GM21529 (cell line): ENCODE data around the gene NME7.
"Not testable (repeated sequence)": the region's sequence is repeated elsewhere in the genome, so short reads cannot be mapped to it uniquely, and the experiment has no call there.

Experiments
- ATAC-seq: cut with Tn5 transposase; IDR thresholded peaks from one replicate; pipeline ENCODE4 v1.9.1; 2021; ENCODE audit not compliant: unreplicated experiment

NME7 gene

DNA sequence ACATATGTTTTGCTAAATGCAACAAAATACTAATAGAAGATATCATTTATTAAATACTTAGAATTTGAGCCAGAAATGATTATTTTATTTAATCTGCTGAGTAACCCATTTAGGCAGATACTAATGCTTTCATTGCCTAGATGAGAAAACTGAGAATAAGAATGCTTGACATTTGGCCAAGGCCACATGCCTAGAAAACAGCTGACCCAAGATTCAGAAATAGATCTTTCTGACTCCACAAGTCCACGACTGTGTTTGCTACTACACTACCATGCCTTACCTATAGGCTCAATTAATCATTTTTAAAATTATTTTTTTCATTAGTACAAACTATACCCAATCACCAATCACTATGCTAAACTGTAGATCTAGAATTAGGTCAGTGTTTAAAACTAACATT is 131.5 kb downstream of the NME7 start:
- no peak for ATAC-seq

DNA sequence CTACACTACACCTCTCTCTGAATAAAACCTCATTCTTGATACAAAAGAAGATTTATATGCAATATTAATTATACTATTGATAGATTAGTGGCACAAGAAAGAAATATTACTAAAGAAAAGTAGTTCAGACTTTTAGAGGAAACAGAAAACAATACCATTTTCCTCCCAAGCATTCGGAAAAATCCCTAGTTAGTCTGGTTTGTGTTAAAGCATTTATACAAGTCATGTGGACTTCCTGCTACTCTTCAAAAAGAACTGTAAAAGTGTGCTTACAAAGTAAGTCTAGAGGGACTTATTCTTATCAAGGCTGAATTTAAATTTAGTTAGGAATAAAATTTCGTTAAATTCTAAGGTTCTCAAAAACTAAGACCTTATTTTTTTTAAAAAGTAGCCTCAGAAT is 132.0 kb downstream of the NME7 start:
- no peak for ATAC-seq

- ATAC-seq, result no peak
Observed at GRCh38 chr1:169234780-169235179, 132.8 kb downstream of the NME7 start.

- ATAC-seq, result no peak
Observed at GRCh38 chr1:169217636-169218035, 150.0 kb downstream of the NME7 start.

GRCh38 chr1:169214598-169214997 is 153.0 kb downstream of the NME7 start:
- ATAC-seq, result no peak

GRCh38 chr1:169212088-169212487 is 155.5 kb downstream of the NME7 start:
- no peak for ATAC-seq

DNA sequence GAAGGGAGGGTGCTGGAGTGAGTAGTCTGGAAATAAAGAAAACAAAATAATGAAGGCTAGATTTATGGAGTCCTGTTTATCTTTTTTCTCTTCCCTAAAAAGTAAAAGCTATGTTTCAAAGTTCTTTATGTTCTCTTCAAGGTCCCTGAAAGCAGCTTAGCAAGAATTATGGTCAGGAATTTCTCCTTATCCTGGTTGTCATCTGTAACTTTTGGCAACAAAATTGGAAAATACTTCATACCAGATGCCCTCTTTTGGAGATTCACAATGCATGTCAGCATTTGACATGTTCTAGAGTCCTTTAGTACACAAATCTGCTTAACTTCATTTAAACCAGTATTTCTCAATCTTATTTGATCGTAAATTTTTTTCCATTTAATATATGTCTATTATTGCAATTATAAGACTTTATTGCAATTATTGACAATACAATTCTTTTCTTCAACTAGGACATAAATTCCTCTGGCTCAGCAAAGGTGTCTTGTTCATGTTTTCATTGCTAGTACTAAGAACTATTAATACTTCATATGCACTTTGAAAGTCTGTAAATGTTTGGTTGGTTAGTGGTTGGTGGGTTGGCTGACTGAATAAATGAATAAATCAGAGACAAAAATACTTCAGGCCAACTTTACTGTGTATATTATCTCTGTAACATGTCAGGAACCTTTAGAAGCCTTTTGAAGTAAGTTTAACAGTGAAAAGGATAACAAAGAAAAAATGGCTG is 159.6 kb downstream of the NME7 start:
- no peak for ATAC-seq

DNA sequence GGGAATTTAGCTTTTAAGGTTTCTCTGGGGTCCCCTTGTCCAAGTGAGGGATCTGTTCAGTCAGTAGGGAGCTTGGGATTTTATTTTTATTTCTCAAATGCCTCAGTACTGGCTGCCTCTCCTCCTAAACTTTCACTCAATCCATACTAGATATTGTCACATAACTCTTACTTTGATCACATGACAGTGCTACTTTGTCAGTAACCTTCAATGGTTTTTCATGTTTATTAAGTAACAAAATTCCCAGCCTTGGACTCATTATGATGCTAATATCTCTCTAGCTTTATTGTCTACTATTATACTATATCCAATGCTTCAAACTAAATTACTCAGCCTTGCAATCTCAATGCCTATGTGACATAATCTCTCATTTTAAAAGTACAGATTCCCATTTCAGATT is 163.4 kb downstream of the NME7 start:
- ATAC-seq, result no peak

DNA sequence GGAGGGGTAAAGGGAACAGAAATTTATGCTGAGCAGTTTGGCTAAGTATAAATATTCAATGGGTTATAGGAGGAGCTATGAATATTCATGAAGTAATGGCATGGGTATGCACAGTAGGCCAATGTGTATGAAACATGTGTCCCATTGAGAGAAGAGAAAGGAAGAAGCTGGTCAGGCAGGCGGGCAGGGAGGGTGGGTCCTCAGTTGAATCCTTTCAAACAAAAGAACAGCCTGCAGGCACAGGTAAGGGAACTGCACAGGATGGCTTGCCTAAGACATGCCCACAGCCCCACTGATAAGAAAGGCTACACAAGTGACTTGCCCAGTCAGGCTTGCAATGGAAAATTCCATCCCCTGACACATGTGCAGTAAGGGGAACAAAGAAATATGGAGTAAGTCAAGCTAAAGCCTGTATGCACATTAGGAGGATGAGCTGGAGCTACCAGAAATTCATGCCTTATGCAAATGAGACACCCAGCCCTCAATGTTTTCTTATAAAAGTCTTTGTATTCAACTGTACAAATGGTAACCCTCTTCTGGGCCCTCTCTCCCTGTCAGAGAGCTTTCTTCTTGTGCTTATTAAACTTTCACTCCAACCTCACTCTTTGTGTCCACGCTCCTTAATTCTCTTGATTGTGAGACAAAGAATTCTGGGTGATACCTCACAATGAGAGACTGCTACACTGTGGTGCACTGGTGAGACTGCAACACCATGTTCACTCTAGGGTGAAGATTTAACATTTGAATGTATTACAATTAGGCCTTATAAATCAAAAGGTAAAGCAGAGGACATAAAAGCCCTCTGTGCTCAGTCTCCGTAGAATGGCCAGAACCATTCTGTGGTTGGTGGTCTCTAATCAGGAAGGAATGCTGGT is 164.6 kb downstream of the NME7 start:
- no peak for ATAC-seq

- ATAC-seq, result no peak
Observed at GRCh38 chr1:169201084-169201619, 166.4 kb downstream of the NME7 start.

GRCh38 chr1:169200319-169200718 is 167.3 kb downstream of the NME7 start:
- no peak for ATAC-seq

GRCh38 chr1:169196581-169196980 is 171.0 kb downstream of the NME7 start:
- ATAC-seq, result no peak

DNA sequence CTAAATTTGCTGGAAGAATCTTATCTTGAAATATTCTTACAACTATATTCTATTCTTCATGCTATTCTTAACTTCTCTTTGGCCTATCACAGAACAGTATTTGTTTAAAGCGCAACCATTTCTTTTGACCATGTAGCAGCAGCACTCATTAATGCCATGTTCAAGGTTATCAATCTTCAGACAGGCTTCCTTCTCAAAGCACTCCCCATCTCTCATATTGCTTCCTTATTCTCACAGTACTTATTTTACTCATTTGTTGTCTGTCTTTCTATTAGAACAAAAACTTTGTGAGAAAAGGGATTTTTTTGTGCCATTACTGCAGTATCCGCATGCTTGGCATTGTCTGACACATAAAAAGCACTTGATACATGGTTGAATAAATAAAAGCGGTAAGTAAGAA is 171.4 kb downstream of the NME7 start:
- no peak for ATAC-seq

DNA sequence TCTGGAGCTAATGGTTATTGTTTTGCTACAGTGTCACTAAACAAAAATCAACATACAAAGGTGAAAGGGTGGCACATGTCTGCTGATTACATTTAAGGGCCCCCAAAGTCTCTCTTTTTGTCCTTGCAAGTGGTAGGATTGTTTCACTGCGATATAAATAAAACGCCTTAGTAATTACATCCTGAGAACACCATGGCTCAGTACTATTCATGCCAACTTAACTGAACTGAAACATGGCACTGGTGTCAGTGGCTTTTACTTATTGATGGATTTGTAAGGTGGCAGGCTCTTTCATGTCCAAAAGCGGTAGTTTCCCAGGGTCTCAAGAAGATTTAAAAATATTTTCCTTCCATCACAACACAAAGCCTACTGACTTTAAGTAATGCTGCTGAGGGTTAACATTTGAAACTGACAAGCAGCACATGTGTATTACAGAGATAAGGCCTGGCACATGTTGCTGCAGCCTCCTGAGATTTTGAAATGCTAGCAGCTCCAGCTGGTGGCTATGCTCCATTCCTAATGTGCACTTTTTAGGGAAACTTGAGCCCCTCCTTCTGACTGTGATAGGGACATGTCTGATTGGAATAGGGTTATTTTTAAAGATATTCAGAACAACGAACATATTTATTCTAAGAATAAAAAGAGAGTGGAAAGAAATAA is 174.3 kb downstream of the NME7 start:
- no peak for ATAC-seq

DNA sequence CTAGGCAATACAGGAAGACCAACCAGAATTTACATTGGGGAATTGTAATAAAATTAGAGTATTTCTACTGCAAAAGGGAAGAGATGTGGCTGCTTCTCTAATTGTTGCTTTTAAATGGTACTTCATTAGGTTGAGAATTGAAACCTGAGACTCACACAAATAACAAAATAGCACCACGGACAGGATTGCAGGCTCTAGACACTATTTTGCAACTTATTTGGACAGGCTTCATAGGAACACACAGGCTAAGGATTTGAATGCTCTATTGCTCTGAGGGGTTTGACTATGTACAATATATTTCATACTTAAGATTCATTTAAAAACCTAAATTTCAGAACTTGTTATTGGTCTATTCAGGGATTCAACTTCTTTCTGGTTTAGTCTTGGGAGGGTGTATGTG is 181.5 kb downstream of the NME7 start:
- no peak for ATAC-seq

DNA sequence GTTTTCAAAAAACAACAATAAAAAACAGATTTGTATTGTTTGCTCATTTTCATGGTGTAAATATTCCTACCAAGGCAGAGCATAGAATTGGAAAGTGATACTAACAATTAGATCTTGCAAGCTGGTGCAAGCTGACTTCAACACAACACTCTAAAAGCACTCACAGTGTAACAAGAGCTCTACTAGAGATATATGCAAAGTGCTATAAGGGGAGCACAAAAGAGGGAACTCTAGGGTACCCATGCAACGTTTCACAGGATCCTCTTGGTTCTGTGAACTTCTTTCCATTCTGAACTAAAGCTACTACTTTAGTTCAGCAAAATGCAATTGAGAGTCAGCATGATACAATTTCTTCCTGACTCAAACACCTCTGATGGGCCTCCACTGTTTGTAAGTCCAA is 182.8 kb downstream of the NME7 start:
- no peak for ATAC-seq

DNA sequence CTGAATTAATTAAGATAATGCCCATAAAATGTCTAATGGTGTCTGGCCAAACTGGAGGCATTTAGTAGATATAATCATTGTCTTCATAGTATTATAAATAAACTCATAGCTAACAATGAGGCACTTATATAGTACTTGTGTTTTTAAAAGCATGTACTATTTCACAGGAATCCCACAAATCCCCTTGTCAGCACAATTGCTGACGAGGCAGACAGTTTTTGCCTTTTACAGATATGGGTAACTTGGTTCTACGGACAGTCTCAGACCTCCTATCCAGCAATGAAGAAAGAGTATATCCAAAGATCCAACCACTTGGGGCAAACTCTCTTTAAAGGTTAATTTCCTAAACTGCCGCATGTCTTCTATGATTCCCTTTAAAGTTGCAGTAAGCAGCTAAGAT is 187.4 kb downstream of the NME7 start:
- ATAC-seq, result no peak

DNA sequence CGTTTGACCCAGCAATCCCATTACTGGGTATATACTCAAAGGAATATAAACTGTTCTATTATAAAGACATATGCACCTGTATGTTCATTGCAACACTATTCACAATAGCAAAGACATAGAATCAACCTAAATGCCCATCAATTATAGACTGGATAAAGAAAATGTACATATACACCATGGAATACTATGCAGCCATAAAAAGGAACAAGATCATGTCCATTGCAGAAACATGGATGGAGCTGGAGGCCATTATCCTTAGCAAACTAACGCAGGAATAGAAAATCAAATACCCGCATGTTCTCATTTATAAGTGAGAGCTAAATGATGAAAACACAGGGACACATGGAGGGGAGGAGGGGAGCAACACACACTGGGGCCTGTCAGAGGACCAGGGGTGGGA is 188.2 kb downstream of the NME7 start:
- not testable (repeated sequence) for ATAC-seq

- no peak for ATAC-seq
Observed at GRCh38 chr1:169175461-169175860, 192.1 kb downstream of the NME7 start.

- ATAC-seq, result peak; percentile 40
Observed at GRCh38 chr1:169163059-169163458, 204.5 kb downstream of the NME7 start.

- ATAC-seq, result peak; percentile 90
Observed at GRCh38 chr1:169161496-169162194, 206.0 kb downstream of the NME7 start.
